ENCODE data around the gene SDC3. TPM values are rescaled to one million over a fixed set of nuclear protein-coding genes. Genes with fewer than 3 reads are reported as not detected.
A peak's percentile ranks its signal among the peaks of the same experiment; 100 is the strongest.

The SDC3 gene
- total RNA-seq: 10 to 100 TPM; 47.1 to 78.9 (median 64.2) TPM

GRCh38 chr1:30908696-30909364, at the start of gene SDC3:
SDC3 (minus strand) TSS chr1:30908758; CDS start chr1:30908586, 172 bp downstream.
- WGBS, 2 donors: 1 to 11% methylated on average over 8 to 27 of the region's 68 CpGs
- Histone ChIP-seq H3K36me3 (no peaks in the 10 kb centered on the region), H3K4me3 (peak within 1 kb of the TSS; percentile 33 to 68 (median 56)), H3K4me1 (peaks cover 0 to 63% (median 20%) of the 10 kb centered on the region in 4 donors), H3K27me3 (no peaks in the 10 kb centered on the region), H3K9me3 (no peaks in the 10 kb centered on the region), H3K27ac (peak within 1 kb of the TSS; percentile 65 to 90 (median 80))
- TF ChIP-seq EP300 (IDR thresholded peaks at IDR 0.05) (no peak), CTCF (IDR thresholded peaks at IDR 0.05) (no peak), POLR2A (IDR thresholded peaks at IDR 0.05) (no peak)
- no peak for DNase-seq (ENCODE audit: low spot score in 2 of 2)

- H3K9me3 ChIP-seq: no peaks in the 10 kb centered on the region
- WGBS, 2 donors: 82 to 88% methylated on average over 4 of the region's 4 CpGs
- TF ChIP-seq EP300 (IDR thresholded peaks at IDR 0.05) (no peak), POLR2A (IDR thresholded peaks at IDR 0.05) (no peak), CTCF (IDR thresholded peaks at IDR 0.05) (no peak)
- H3K4me1 ChIP-seq: peaks cover 0 to 8% (median 2%) of the 10 kb centered on the region in 4 donors
- H3K27me3 ChIP-seq: no peaks in the 10 kb centered on the region
- H3K4me3 ChIP-seq: no peak overlapping the region
- no peak overlapping the region for H3K27ac ChIP-seq
- no peak for DNase-seq (ENCODE audit: low spot score in 2 of 2)
- peaks cover 0 to 69% (median 11%) of the 10 kb centered on the region in 3 donors for H3K36me3 ChIP-seq
Observed at GRCh38 chr1:30957560-30958222, 49.1 kb upstream of the SDC3 start.

- Histone ChIP-seq H3K36me3 (peaks cover 0 to 70% (median 12%) of the 10 kb centered on the region in 3 donors), H3K9me3 (no peaks in the 10 kb centered on the region), H3K4me3 (no peak overlapping the region), H3K4me1 (peaks cover 0 to 8% (median 2%) of the 10 kb centered on the region in 4 donors), H3K27ac (peak overlapping the region in 1 of 4 donors; percentile 48), H3K27me3 (no peaks in the 10 kb centered on the region)
- WGBS, 2 donors: 19 to 28% methylated on average over 1 of the region's 1 CpG
- no peak for DNase-seq (ENCODE audit: low spot score in 2 of 2)
- TF ChIP-seq CTCF (IDR thresholded peaks at IDR 0.05): no peak
- no peak for TF ChIP-seq POLR2A (IDR thresholded peaks at IDR 0.05)
- TF ChIP-seq EP300 (IDR thresholded peaks at IDR 0.05): no peak
Observed at GRCh38 chr1:30955448-30956015, 47.0 kb upstream of the SDC3 start.

- no peaks in the 10 kb centered on the region for H3K27me3 ChIP-seq
- peaks cover 0 to 8% (median 2%) of the 10 kb centered on the region in 4 donors for H3K4me1 ChIP-seq
- no peak overlapping the region for H3K4me3 ChIP-seq
- no peaks in the 10 kb centered on the region for H3K9me3 ChIP-seq
- peaks cover 0 to 67% (median 12%) of the 10 kb centered on the region in 3 donors for H3K36me3 ChIP-seq
- 89 to 90% methylated on average over 11 of the region's 11 CpGs for WGBS, 2 donors
- H3K27ac ChIP-seq: no peak overlapping the region
- DNase-seq (ENCODE audit: low spot score in 2 of 2): no peak
- no peak for TF ChIP-seq CTCF (IDR thresholded peaks at IDR 0.05)
- no peak for TF ChIP-seq EP300 (IDR thresholded peaks at IDR 0.05)
- no peak for TF ChIP-seq POLR2A (IDR thresholded peaks at IDR 0.05)
Observed at GRCh38 chr1:30953685-30954084, 45.1 kb upstream of the SDC3 start.

GRCh38 chr1:30952098-30952497, 43.5 kb upstream of the SDC3 start:
- WGBS, 2 donors: 63 to 67% methylated on average over 5 of the region's 5 CpGs
- TF ChIP-seq POLR2A (IDR thresholded peaks at IDR 0.05): no peak
- TF ChIP-seq EP300 (IDR thresholded peaks at IDR 0.05): no peak
- TF ChIP-seq CTCF (IDR thresholded peaks at IDR 0.05): no peak
- peaks cover 0 to 75% (median 12%) of the 10 kb centered on the region in 3 donors for H3K36me3 ChIP-seq

More at GRCh38 chr1:30952098-30952497, 43.5 kb upstream of the SDC3 start:
- Histone ChIP-seq H3K27ac (no peak overlapping the region), H3K9me3 (no peaks in the 10 kb centered on the region), H3K27me3 (no peaks in the 10 kb centered on the region), H3K4me3 (no peak overlapping the region), H3K4me1 (peaks cover 0 to 8% (median 2%) of the 10 kb centered on the region in 4 donors)
- DNase-seq (ENCODE audit: low spot score in 2 of 2): no peak
